GM12892 (cell line): Measurements from ENCODE around the gene WNT1.

Experiments used
- POLR2A ChIP-seq: IDR thresholded peaks from 2 replicates; pipeline ENCODE4 v1.6.1; 2011; ENCODE audit warnings: low read depth, low read length, control low read depth
- POLR2AphosphoS5 ChIP-seq: IDR thresholded peaks from 2 replicates; pipeline ENCODE4 v1.6.1; 2011; ENCODE audit warnings: low read depth, low read length, control low read depth

- TF ChIP-seq POLR2A (no peak), POLR2AphosphoS5 (no peak)
These were observed 37.9 kb upstream of the WNT1 start for GRCh38 chr12:48940181-48940580.
